ENCODE results near the gene RNF224. TPM values are rescaled to one million over a fixed set of nuclear protein-coding genes. Genes with fewer than 3 reads are reported as not detected.

Gene RNF224
- total and polyA plus RNA-seq, 10 of the 15 experiments (the other 5 are each of a cell fraction or from before 2014, with no cell fraction given) = not detected

DNA sequence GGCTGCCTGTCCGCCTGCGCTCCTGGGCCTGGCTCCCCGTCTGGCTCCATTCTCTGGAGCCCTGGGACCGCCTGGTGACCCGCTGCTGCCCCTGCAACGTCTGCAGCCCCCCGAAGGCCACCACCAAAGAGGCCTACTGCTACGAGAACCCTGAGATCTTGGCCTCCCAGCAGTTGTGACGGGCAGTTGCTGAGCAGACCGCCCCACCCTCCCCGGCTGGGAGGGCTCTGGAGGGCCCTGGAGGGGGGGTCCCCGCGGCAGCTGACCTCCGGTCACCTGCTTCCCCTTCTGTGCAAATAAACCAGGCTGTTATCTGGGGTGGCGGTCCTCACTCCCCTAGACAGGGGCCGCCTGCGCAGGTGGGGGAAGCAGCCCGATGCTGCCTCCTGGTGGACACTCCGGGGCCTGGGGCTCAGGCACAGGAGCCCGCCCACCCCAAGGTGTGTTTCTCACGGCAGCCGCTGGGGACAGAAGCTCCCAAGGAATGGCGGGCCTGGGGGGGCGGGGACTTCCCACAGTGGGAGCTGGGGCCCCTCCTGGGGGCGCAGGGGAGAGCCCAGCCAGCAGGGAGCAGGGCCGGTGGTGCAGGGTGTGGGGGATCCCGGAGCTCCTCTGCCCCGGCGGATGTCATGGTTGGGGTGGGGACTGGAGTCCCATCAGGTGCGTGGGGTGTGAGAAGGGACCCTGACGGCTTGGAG lies 9.1 kb downstream of the RNF224 start (continued):
- TF ChIP-seq, protein P1, sequence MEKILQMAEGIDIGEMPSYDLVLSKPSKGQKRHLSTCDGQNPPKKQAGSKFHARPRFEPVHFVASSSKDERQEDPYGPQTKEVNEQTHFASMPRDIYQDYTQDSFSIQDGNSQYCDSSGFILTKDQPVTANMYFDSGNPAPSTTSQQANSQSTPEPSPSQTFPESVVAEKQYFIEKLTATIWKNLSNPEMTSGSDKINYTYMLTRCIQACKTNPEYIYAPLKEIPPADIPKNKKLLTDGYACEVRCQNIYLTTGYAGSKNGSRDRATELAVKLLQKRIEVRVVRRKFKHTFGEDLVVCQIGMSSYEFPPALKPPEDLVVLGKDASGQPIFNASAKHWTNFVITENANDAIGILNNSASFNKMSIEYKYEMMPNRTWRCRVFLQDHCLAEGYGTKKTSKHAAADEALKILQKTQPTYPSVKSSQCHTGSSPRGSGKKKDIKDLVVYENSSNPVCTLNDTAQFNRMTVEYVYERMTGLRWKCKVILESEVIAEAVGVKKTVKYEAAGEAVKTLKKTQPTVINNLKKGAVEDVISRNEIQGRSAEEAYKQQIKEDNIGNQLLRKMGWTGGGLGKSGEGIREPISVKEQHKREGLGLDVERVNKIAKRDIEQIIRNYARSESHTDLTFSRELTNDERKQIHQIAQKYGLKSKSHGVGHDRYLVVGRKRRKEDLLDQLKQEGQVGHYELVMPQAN (conservative IDR thresholded peaks at IDR 0.05) = no peak
- TF ChIP-seq ZBTB33 (IDR thresholded peaks at IDR 0.05) = peak; percentile 68
- peak; percentile 55; the same call in 1 of the 2 replicates for TF ChIP-seq ZNF207 (IDR thresholded peaks at IDR 0.05; ENCODE audit: borderline replicate concordance)
- TF ChIP-seq SMAD5 (IDR thresholded peaks at IDR 0.05; ENCODE audit: low read depth) = no peak
- TF ChIP-seq SP1 (IDR thresholded peaks at IDR 0.05; ENCODE audit: low read depth, low read length) = peak; percentile 23
- TF ChIP-seq ZBTB4 (CRISPR knock-in tag; IDR thresholded peaks at IDR 0.05) = no peak
- TF ChIP-seq ZBED1 (IDR thresholded peaks at IDR 0.05; ENCODE audit: borderline replicate concordance) = no peak
- peak; percentile 64 for TF ChIP-seq RAD51 (IDR thresholded peaks at IDR 0.05)
- TF ChIP-seq SUZ12 (IDR thresholded peaks at IDR 0.05; ENCODE audit: unreplicated experiment) = no peak
- TF ChIP-seq RCOR1 (conservative IDR thresholded peaks at IDR 0.05; ENCODE audit: low read depth, low read length) = no peak
- peak; percentile 68; the same call in 1 of the 2 replicates for TF ChIP-seq MTA2 (IDR thresholded peaks at IDR 0.05; ENCODE audit: low read depth)
- no peak for TF ChIP-seq CREB1 (IDR thresholded peaks at IDR 0.05; ENCODE audit: low read depth)
- TF ChIP-seq SREBF2 (IDR thresholded peaks at IDR 0.05; ENCODE audit: low read length) = no peak
- peak; percentile 80; the same call in 1 of the 2 replicates for TF ChIP-seq TCF3 (IDR thresholded peaks at IDR 0.05; ENCODE audit: borderline replicate concordance, insufficient read depth, low read depth, low read length)
- no peak for TF ChIP-seq BCL3 (IDR thresholded peaks at IDR 0.05; ENCODE audit: borderline replicate concordance, insufficient read depth, low read depth, low read length, poor library complexity, severe bottlenecking)
- TF ChIP-seq TARDBP (IDR thresholded peaks at IDR 0.05; ENCODE audit: borderline replicate concordance) = 0 out of 2 replicates have a peak, but pooled peaks have one; percentile 24
- TF ChIP-seq SREBF1 (IDR thresholded peaks at IDR 0.05; ENCODE audit: low read length) = no peak
- no peak for TF ChIP-seq E2F8 (IDR thresholded peaks at IDR 0.05; ENCODE audit: low read depth, partially characterized antibody)
- no peak for TF ChIP-seq CEBPB (IDR thresholded peaks at IDR 0.05; ENCODE audit: borderline replicate concordance in 1 of 2, low read depth in 2 of 2, low read length in 2 of 2)

Measured in GM12878 (cell line).